PC-3 (cell line): Measurements from ENCODE around the gene SRGAP3.

Source experiments
- EZH2 ChIP-seq: fragments of 300-600 bp; sonication (generic); IDR thresholded peaks from one replicate; pipeline ENCODE4 v1.6.1; 2017; ENCODE audit warnings: antibody characterized with exemption, mild to moderate bottlenecking, low read length; ENCODE audit not compliant: unreplicated experiment
- EZH2phosphoT487 ChIP-seq: fragments of 300-600 bp; sonication (generic); IDR thresholded peaks from 2 replicates; pipeline ENCODE4 v1.6.1; 2018; ENCODE audit warnings: mild to moderate bottlenecking, antibody characterized with exemption, low read length, borderline replicate concordance
- TF ChIP-seq, protein P1 (sequence below): fragments of 300-600 bp; sonication (generic); conservative IDR thresholded peaks from 2 replicates; pipeline ENCODE4 v1.5.1; 2017; ENCODE audit warnings: antibody characterized with exemption, low read depth, mild to moderate bottlenecking, low read length

DNA sequence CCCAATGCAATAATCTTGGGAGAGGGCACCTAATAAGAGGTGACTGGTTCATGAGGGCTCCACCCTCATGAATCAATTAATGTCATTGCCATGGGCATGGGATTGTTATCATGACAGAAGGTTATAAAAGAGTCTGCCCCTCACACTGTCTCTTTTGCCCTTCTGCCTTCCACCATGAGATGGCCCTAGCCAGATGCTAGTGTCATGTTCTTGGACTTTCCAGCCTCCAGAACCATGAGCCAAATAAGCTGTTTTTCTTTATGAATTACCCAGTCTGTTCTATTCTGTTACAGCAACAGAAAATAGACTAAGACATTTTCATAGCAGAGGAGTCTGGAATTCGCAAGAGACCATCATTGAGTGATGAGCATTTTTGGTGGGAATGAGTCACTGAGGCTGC, 270.2 kb downstream of the SRGAP3 start:
- TF ChIP-seq, protein P1, sequence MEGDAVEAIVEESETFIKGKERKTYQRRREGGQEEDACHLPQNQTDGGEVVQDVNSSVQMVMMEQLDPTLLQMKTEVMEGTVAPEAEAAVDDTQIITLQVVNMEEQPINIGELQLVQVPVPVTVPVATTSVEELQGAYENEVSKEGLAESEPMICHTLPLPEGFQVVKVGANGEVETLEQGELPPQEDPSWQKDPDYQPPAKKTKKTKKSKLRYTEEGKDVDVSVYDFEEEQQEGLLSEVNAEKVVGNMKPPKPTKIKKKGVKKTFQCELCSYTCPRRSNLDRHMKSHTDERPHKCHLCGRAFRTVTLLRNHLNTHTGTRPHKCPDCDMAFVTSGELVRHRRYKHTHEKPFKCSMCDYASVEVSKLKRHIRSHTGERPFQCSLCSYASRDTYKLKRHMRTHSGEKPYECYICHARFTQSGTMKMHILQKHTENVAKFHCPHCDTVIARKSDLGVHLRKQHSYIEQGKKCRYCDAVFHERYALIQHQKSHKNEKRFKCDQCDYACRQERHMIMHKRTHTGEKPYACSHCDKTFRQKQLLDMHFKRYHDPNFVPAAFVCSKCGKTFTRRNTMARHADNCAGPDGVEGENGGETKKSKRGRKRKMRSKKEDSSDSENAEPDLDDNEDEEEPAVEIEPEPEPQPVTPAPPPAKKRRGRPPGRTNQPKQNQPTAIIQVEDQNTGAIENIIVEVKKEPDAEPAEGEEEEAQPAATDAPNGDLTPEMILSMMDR = no peak
- TF ChIP-seq EZH2phosphoT487 (no peak), EZH2 (no peak)
